Keratinocyte (primary cell): Measurements from ENCODE around the gene RAB30.

ENCODE experiments used
- CTCF ChIP-seq, 3 experiments: IDR thresholded peaks in 1 of 3; conservative IDR thresholded peaks in 1 of 3; optimal IDR thresholded peaks in 1 of 3; 2 replicates in 2 of 3; 3 replicates in 1 of 3; pipeline versions ENCODE3 to v1.5.1; 2011; ENCODE audit warnings: low read length in 3 of 3, mild to moderate bottlenecking in 3 of 3, moderate library complexity in 2 of 3, control low read depth in 1 of 3, inconsistent platforms in 1 of 3; ENCODE audit not compliant: insufficient read depth in 2 of 3; ENCODE audit errors: extremely low read depth in 1 of 3
- EZH2 ChIP-seq: IDR thresholded peaks from one replicate; pipeline ENCODE4 v1.6.1; 2012; ENCODE audit warnings: inconsistent platforms, mild to moderate bottlenecking, low read length, moderate library complexity

GRCh38 chr11:83002053-83002452 lies 69.6 kb downstream of the RAB30 start:
- TF ChIP-seq CTCF (optimal IDR thresholded peaks at IDR 0.05 in 1 of 3, IDR thresholded peaks at IDR 0.05 in 1 of 3, conservative IDR thresholded peaks at IDR 0.05 in 1 of 3; ENCODE audit: extremely low read depth in 1 of 3, insufficient read depth in 2 of 3, low read length in 3 of 3), result no peak
- TF ChIP-seq EZH2, result no peak
